ENCODE measurements around the gene SULT4A1.

DNA sequence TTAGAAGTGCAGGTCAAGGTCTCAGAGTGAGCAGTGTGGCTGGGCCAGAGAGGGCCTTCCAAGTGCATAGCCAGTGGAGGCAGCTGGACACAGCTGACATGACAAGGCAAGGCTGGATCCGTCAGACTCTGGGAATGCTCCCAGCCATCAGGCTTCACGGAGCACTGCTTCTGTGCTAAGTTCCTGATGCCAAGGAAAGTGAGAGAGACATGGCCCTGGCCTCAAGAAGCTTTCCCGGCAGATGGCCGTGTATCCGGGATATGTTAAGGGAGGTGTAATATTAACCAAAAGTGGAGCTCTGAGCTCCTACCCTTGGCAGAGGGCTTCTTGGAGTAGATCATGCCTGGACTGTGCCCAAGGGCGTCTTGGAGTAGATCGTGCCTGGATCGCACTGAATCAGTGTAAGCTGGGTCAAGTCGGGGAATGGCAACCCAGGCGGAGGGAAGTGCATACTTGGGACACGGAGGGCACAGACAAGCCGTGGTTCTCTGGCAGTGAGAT, 42.8 kb downstream of the SULT4A1 start:
- no peak for TF ChIP-seq EZH2phosphoT487 (IDR thresholded peaks at IDR 0.05; ENCODE audit: unreplicated experiment)
- TF ChIP-seq, protein P1, sequence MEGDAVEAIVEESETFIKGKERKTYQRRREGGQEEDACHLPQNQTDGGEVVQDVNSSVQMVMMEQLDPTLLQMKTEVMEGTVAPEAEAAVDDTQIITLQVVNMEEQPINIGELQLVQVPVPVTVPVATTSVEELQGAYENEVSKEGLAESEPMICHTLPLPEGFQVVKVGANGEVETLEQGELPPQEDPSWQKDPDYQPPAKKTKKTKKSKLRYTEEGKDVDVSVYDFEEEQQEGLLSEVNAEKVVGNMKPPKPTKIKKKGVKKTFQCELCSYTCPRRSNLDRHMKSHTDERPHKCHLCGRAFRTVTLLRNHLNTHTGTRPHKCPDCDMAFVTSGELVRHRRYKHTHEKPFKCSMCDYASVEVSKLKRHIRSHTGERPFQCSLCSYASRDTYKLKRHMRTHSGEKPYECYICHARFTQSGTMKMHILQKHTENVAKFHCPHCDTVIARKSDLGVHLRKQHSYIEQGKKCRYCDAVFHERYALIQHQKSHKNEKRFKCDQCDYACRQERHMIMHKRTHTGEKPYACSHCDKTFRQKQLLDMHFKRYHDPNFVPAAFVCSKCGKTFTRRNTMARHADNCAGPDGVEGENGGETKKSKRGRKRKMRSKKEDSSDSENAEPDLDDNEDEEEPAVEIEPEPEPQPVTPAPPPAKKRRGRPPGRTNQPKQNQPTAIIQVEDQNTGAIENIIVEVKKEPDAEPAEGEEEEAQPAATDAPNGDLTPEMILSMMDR (conservative IDR thresholded peaks at IDR 0.05; ENCODE audit: low read depth in 2 of 2) = no peak

All from GM23338 (cell line).